HG02885 (cell line): Measurements from ENCODE around the gene NPBWR2.

Experiments
- ATAC-seq: cut with Tn5 transposase; IDR thresholded peaks from one replicate; pipeline ENCODE4 v1.9.1; 2021; ENCODE audit warnings: mild to moderate bottlenecking; ENCODE audit not compliant: unreplicated experiment, poor library complexity

Gene NPBWR2

GRCh38 chr20:64105846-64106434 lies 1.4 kb downstream of the NPBWR2 start:
- ATAC-seq = no peak

- ATAC-seq = no peak
Measured at GRCh38 chr20:64104667-64105451, 2.5 kb downstream of the NPBWR2 start.

GRCh38 chr20:64103871-64104666 lies 3.3 kb downstream of the NPBWR2 start:
- no peak for ATAC-seq

GRCh38 chr20:64102647-64103354 lies 4.6 kb downstream of the NPBWR2 start:
- ATAC-seq = no peak

- ATAC-seq = no peak
Measured at GRCh38 chr20:64101731-64102621, 5.4 kb downstream of the NPBWR2 start.

- ATAC-seq = no peak
Measured at GRCh38 chr20:64100946-64101688, 6.2 kb downstream of the NPBWR2 start.

GRCh38 chr20:64100566-64100888 lies 6.8 kb downstream of the NPBWR2 start:
- ATAC-seq = no peak

- no peak for ATAC-seq
Measured at GRCh38 chr20:64099880-64100565, 7.3 kb downstream of the NPBWR2 start.

- ATAC-seq = no peak
Measured at GRCh38 chr20:64099086-64099786, 8.1 kb downstream of the NPBWR2 start.

- no peak for ATAC-seq
Measured at GRCh38 chr20:64098471-64099013, 8.8 kb downstream of the NPBWR2 start.

- no peak for ATAC-seq
Measured at GRCh38 chr20:64096535-64096934, 10.8 kb downstream of the NPBWR2 start.

- no peak for ATAC-seq
Measured at GRCh38 chr20:64095927-64096326, 11.4 kb downstream of the NPBWR2 start.

GRCh38 chr20:64095455-64095854 lies 11.9 kb downstream of the NPBWR2 start:
- no peak for ATAC-seq

- ATAC-seq = no peak
Measured at GRCh38 chr20:64093013-64093503, 14.3 kb downstream of the NPBWR2 start.

- ATAC-seq = no peak
Measured at GRCh38 chr20:64092258-64093012, 14.9 kb downstream of the NPBWR2 start.

GRCh38 chr20:64091770-64092169 lies 15.6 kb downstream of the NPBWR2 start:
- ATAC-seq = no peak

GRCh38 chr20:64091340-64091739 lies 16.0 kb downstream of the NPBWR2 start:
- ATAC-seq = no peak
